GM12878 (cell line): ENCODE data around the gene ITGA8. TPM values are rescaled to one million over a fixed set of nuclear protein-coding genes. Genes with fewer than 3 reads are reported as not detected.

Experiments used
- ATAC-seq: fragments of 200-7000 bp; cut with Tn5 transposase; 3 replicates; pipeline ENCODE4 v1.9.1; 2020; ENCODE audit warnings: mild to moderate bottlenecking, moderate library complexity
- BruUV-seq: library from RNA; stranded (reverse); fragments of 400-500 nt; replicated peaks from 2 replicates; lab custom pipeline; 2021; lab: Mats Ljungman, UMichigan
- CTCF ChIA-PET: fragments of 300-600 bp; sonication (Branson Sonifier 250); formaldehyde crosslinking; extraction: SDS; loops from one replicate; lab custom pipeline; 2021; ENCODE audit warnings: inconsistent platforms; lab: Yijun Ruan, JAX
- POLR2A ChIA-PET: fragments of 350-600 bp; formaldehyde crosslinking; extraction: SDS; loops from one replicate; lab custom pipeline; 2021; ENCODE audit warnings: inconsistent platforms; lab: Charles Lee
- RAD21 ChIA-PET: fragments of 300-600 bp; sonication (Branson Sonifier 250); formaldehyde crosslinking; loops from one replicate; lab custom pipeline; 2023; ENCODE audit warnings: antibody characterized with exemption; ENCODE audit not compliant: unreplicated experiment; lab: Charles Lee
- SMC1A ChIA-PET: fragments of 300-600 bp; sonication (Branson Sonifier 250); formaldehyde crosslinking; loops from one replicate; lab custom pipeline; 2023; ENCODE audit not compliant: unreplicated experiment, uncharacterized antibody; lab: Charles Lee
- DNase-seq: peaks from one replicate; pipeline ENCODE4 v3.0.0-alpha.2; 2011; ENCODE audit warnings: low read depth, low spot score
- FAIRE-seq: peaks from 3 replicates; lab custom pipeline; 2011; peaks lifted over from hg19 to GRCh38; lab: Jason Lieb, UNC
- H2AFZ ChIP-seq: 2 replicates; pipeline ENCODE4 v1.6.0; 2011; ENCODE audit warnings: low read depth, low read length, control low read depth; ENCODE audit not compliant: control insufficient read depth
- H3K27ac ChIP-seq: 2 replicates; pipeline ENCODE4 v1.5.1; 2011; ENCODE audit warnings: control low read depth; ENCODE audit not compliant: control insufficient read depth, insufficient read depth
- H3K27me3 ChIP-seq, 2 experiments: replicated peaks in 1 of 2; 2 replicates each; pipeline versions ENCODE4 v1.6.0 to v1.6.1; 2011; ENCODE audit warnings: low read length in 1 of 2; ENCODE audit not compliant: control insufficient read depth in 2 of 2, insufficient read depth in 2 of 2
- H3K36me3 ChIP-seq, 2 experiments: 2 replicates each; pipeline ENCODE4 v1.5.1; 2011; ENCODE audit warnings: low read length in 1 of 2; ENCODE audit not compliant: control insufficient read depth in 2 of 2, insufficient read depth in 2 of 2
- H3K4me1 ChIP-seq: 2 replicates; pipeline ENCODE4 v1.6.1; 2011; ENCODE audit warnings: mild to moderate bottlenecking, low read length, moderate library complexity, mixed read lengths; ENCODE audit not compliant: control insufficient read depth, insufficient read depth
- H3K4me2 ChIP-seq: 2 replicates; pipeline ENCODE4 v1.6.0; 2011; ENCODE audit warnings: control low read depth; ENCODE audit not compliant: control insufficient read depth, insufficient read depth
- H3K4me3 ChIP-seq: fragments of 200-600 bp; sonication (generic); 2 replicates; pipeline ENCODE4 v1.5.1; 2016
- H3K79me2 ChIP-seq: 2 replicates; pipeline ENCODE4 v1.6.0; 2011; ENCODE audit warnings: low read length; ENCODE audit not compliant: control insufficient read depth, insufficient read depth
- H3K9ac ChIP-seq: 2 replicates; pipeline ENCODE4 v1.8.0; 2011; ENCODE audit warnings: low read length, control low read depth, mixed read lengths; ENCODE audit not compliant: control insufficient read depth, insufficient read depth
- H3K9me3 ChIP-seq: replicated peaks from 3 replicates; pipeline ENCODE4 v1.5.1; 2011; ENCODE audit warnings: mild to moderate bottlenecking, low read length; ENCODE audit not compliant: control insufficient read depth, insufficient read depth
- H4K20me1 ChIP-seq: 2 replicates; pipeline ENCODE4 v1.6.0; 2011; ENCODE audit not compliant: control insufficient read depth, insufficient read depth
- BMI1 ChIP-seq: fragments of 450-650 bp; IDR thresholded peaks from 2 replicates; pipeline ENCODE4 v1.6.1; 2016; ENCODE audit warnings: mild to moderate bottlenecking, moderate library complexity, borderline replicate concordance
- ETV6 ChIP-seq, 2 experiments: fragments of 450-650 bp in 1 of 2; IDR thresholded peaks in 1 of 2; conservative IDR thresholded peaks in 1 of 2; 2 replicates each; pipeline ENCODE4 v1.6.1; 2014; ENCODE audit warnings: antibody characterized with exemption in 1 of 2, borderline replicate concordance in 1 of 2, low read depth in 1 of 2, mild to moderate bottlenecking in 1 of 2, moderate library complexity in 1 of 2
- FOXM1 ChIP-seq: IDR thresholded peaks from 2 replicates; pipeline ENCODE4 v1.6.1; 2012; ENCODE audit warnings: low read depth, mild to moderate bottlenecking, inconsistent platforms, low read length, moderate library complexity
- HCFC1 ChIP-seq: fragments of 150-350 bp; IDR thresholded peaks from 2 replicates; pipeline ENCODE4 v1.6.1; 2014; ENCODE audit warnings: low read length
- JUNB ChIP-seq: IDR thresholded peaks from 2 replicates; pipeline ENCODE4 v1.6.1; 2016; ENCODE audit warnings: antibody characterized with exemption, mild to moderate bottlenecking
- KDM1A ChIP-seq: fragments of 200-600 bp; sonication (generic); IDR thresholded peaks from 2 replicates; pipeline ENCODE4 v1.6.1; 2016; ENCODE audit warnings: borderline replicate concordance
- MEF2B ChIP-seq: fragments of 450-650 bp; IDR thresholded peaks from 2 replicates; pipeline ENCODE4 v1.6.1; 2018; ENCODE audit warnings: mild to moderate bottlenecking, moderate library complexity; ENCODE audit not compliant: partially characterized antibody, poor library complexity, severe bottlenecking
- MTA3 ChIP-seq: IDR thresholded peaks from 2 replicates; pipeline ENCODE4 v1.6.1; 2012; ENCODE audit warnings: low read length, inconsistent platforms, borderline replicate concordance
- NFIC ChIP-seq: IDR thresholded peaks from 2 replicates; pipeline ENCODE4 v1.6.1; 2012; ENCODE audit warnings: low read depth, mild to moderate bottlenecking, inconsistent platforms, low read length, moderate library complexity
- NR2F1 ChIP-seq: fragments of 450-650 bp; conservative IDR thresholded peaks from 2 replicates; pipeline ENCODE4 v1.6.1; 2017; ENCODE audit warnings: mild to moderate bottlenecking
- RAD21 ChIP-seq: IDR thresholded peaks from 2 replicates; pipeline ENCODE4 v1.6.1; 2011; ENCODE audit warnings: mild to moderate bottlenecking, low read depth, low read length, moderate library complexity; ENCODE audit not compliant: insufficient read depth
- SMARCA5 ChIP-seq: fragments of 450-650 bp; IDR thresholded peaks from 2 replicates; pipeline ENCODE4 v1.6.1; 2017; ENCODE audit warnings: mild to moderate bottlenecking
- TARDBP ChIP-seq: IDR thresholded peaks from 2 replicates; pipeline ENCODE4 v1.6.1; 2016; ENCODE audit warnings: borderline replicate concordance
- YY1 ChIP-seq: IDR thresholded peaks from 2 replicates; pipeline ENCODE4 v1.6.1; 2011; ENCODE audit warnings: low read depth, mild to moderate bottlenecking, low read length
- WGBS: methylation state at CpG from one replicate; pipeline ENCODE4 v1.1.6; 2016; ENCODE audit warnings: low lambda C conversion rate; ENCODE audit not compliant: insufficient replicate concordance, insufficient coverage; ENCODE audit errors: missing lambda C conversion rate; 5-methylcytosine and 5-hydroxymethylcytosine counted together
- in situ Hi-C: fragments of 300-500 bp; cut with MboI; formaldehyde crosslinking; loops from 9 replicates; pipeline ENCODE4 v1.14.3; 2018; ENCODE audit warnings: mixed read lengths
- intact Hi-C: fragments of 100-400 bp; cut with micrococcal nuclease; formaldehyde crosslinking; loops from one replicate; pipeline ENCODE4 v1.14.2; 2022; ENCODE audit not compliant: unreplicated experiment
- polyA plus RNA-seq, 11 experiments: library from polyadenylated mRNA; depleted of rRNA in 4 of 11; unstranded in 6 of 11; stranded (reverse) in 5 of 11; fragments of >200 nt; fragmentation: Nextera tagmentation in 4 of 11; fragmentation: Illumina TruSeq in 1 of 11; extraction: Ambion mirVana in 4 of 11; extraction: Trizol in 1 of 11; gene quantifications; 1 replicate in 1 of 11; 2 replicates in 10 of 11; pipeline versions ENCODE4 v1.2.1 to v1.2.3, GENCODE V29; 2011 to 2016; ENCODE audit warnings: inconsistent platforms in 2 of 11, missing spikeins in 2 of 11, low read depth in 1 of 11
- total RNA-seq, 4 experiments: library from RNA; depleted of rRNA in 3 of 4; stranded (reverse); fragments of >200 nt in 3 of 4; fragmentation: Illumina TruSeq in 1 of 4; extraction: Trizol in 1 of 4; gene quantifications; 2 replicates each; pipeline versions ENCODE4 v1.2.1 to v1.2.3, GENCODE V29; 2013 to 2021
- TF ChIP-seq, protein P1 (sequence below): fragments of 450-650 bp; IDR thresholded peaks from 2 replicates; pipeline ENCODE4 v1.6.1; 2016; ENCODE audit warnings: mild to moderate bottlenecking
- TF ChIP-seq, protein P2 (sequence below): IDR thresholded peaks from 2 replicates; pipeline ENCODE4 v1.6.1; 2011; ENCODE audit warnings: borderline replicate concordance, low read depth, mild to moderate bottlenecking, moderate library complexity, mixed read lengths, low read length; ENCODE audit not compliant: insufficient read depth; ENCODE audit errors: extremely low read length
- TF ChIP-seq, protein P3 (sequence below): fragments of 450-650 bp; IDR thresholded peaks from 2 replicates; pipeline ENCODE4 v1.6.1; 2017; ENCODE audit warnings: mild to moderate bottlenecking, moderate library complexity

ITGA8 gene
- total and polyA plus RNA-seq, 10 of the 15 experiments (the other 5 are each of a cell fraction or from before 2014, with no cell fraction given) = 0.03 TPM; not detected in 9

DNA sequence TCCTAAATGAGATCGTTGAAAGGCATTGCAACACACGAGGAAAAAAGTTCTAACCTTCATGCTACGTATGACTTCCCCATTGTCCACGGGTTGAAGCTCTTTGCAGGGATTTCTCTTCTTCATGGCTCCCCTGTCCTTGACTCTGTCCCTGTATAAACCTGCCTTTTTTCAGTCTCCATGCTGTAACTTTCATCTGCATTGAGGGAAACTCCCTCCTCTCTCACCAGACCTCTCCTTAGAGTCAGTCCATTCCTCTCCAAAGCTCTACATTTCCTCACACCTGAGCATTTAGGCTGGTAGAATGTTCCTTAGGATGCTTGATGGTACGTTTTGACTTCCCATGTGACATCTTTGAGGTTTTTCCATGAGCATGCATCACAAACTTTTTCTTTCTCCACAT is 214.4 kb downstream of the ITGA8 start:
- Histone ChIP-seq H3K27me3 (no peaks in the 10 kb centered on the region; a peak in 1 of 4 replicates), H3K9me3 (no peaks in the 10 kb centered on the region), H2AFZ (no peak overlapping the region), H3K4me2 (no peak overlapping the region), H3K36me3 (no peaks in the 10 kb centered on the region), H3K4me3 (no peak overlapping the region), H4K20me1 (no peaks in the 10 kb centered on the region), H3K9ac (no peak overlapping the region), H3K79me2 (no peaks in the 10 kb centered on the region), H3K4me1 (no peaks in the 10 kb centered on the region), H3K27ac (no peak overlapping the region)
- WGBS = 8% methylated on average over 5 of the region's 5 CpGs
- RAD21 ChIA-PET = no interaction called here
- no peak for DNase-seq
- no peak for ATAC-seq
- in situ Hi-C loops = no loop called here
- intact Hi-C loops = no loop called here
- CTCF ChIA-PET = no interaction called here
- SMC1A ChIA-PET = no interaction called here
- no peak for FAIRE-seq
- POLR2A ChIA-PET = no interaction called here
- no TSS peak for BruUV-seq
- TF ChIP-seq, protein P1, sequence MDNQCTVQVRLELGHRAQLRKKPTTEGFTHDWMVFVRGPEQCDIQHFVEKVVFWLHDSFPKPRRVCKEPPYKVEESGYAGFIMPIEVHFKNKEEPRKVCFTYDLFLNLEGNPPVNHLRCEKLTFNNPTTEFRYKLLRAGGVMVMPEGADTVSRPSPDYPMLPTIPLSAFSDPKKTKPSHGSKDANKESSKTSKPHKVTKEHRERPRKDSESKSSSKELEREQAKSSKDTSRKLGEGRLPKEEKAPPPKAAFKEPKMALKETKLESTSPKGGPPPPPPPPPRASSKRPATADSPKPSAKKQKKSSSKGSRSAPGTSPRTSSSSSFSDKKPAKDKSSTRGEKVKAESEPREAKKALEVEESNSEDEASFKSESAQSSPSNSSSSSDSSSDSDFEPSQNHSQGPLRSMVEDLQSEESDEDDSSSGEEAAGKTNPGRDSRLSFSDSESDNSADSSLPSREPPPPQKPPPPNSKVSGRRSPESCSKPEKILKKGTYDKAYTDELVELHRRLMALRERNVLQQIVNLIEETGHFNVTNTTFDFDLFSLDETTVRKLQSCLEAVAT = no peak
- TF ChIP-seq, protein P2, sequence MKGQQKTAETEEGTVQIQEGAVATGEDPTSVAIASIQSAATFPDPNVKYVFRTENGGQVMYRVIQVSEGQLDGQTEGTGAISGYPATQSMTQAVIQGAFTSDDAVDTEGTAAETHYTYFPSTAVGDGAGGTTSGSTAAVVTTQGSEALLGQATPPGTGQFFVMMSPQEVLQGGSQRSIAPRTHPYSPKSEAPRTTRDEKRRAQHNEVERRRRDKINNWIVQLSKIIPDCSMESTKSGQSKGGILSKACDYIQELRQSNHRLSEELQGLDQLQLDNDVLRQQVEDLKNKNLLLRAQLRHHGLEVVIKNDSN = no peak
- no peak for TF ChIP-seq MEF2B
- no peak for TF ChIP-seq TARDBP
- no peak for TF ChIP-seq NFIC
- TF ChIP-seq YY1 = no peak
- no peak for TF ChIP-seq HCFC1
- no peak for TF ChIP-seq SMARCA5
- no peak for TF ChIP-seq JUNB
- TF ChIP-seq ETV6 (conservative IDR thresholded peaks at IDR 0.05 in 1 of 2, IDR thresholded peaks at IDR 0.05 in 1 of 2; ENCODE audit: borderline replicate concordance in 1 of 2, low read depth in 1 of 2) = no peak
- no peak for TF ChIP-seq MTA3
- no peak for TF ChIP-seq KDM1A
- TF ChIP-seq BMI1 = no peak
- no peak for TF ChIP-seq RAD21
- TF ChIP-seq FOXM1 = no peak
- TF ChIP-seq, protein P3, sequence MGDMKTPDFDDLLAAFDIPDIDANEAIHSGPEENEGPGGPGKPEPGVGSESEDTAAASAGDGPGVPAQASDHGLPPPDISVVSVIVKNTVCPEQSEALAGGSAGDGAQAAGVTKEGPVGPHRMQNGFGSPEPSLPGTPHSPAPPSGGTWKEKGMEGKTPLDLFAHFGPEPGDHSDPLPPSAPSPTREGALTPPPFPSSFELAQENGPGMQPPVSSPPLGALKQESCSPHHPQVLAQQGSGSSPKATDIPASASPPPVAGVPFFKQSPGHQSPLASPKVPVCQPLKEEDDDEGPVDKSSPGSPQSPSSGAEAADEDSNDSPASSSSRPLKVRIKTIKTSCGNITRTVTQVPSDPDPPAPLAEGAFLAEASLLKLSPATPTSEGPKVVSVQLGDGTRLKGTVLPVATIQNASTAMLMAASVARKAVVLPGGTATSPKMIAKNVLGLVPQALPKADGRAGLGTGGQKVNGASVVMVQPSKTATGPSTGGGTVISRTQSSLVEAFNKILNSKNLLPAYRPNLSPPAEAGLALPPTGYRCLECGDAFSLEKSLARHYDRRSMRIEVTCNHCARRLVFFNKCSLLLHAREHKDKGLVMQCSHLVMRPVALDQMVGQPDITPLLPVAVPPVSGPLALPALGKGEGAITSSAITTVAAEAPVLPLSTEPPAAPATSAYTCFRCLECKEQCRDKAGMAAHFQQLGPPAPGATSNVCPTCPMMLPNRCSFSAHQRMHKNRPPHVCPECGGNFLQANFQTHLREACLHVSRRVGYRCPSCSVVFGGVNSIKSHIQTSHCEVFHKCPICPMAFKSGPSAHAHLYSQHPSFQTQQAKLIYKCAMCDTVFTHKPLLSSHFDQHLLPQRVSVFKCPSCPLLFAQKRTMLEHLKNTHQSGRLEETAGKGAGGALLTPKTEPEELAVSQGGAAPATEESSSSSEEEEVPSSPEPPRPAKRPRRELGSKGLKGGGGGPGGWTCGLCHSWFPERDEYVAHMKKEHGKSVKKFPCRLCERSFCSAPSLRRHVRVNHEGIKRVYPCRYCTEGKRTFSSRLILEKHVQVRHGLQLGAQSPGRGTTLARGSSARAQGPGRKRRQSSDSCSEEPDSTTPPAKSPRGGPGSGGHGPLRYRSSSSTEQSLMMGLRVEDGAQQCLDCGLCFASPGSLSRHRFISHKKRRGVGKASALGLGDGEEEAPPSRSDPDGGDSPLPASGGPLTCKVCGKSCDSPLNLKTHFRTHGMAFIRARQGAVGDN = no peak
- no peak for TF ChIP-seq NR2F1
